Measurements from ENCODE around the gene TST.

GRCh38 chr22:36968249-36968964 lies 50.8 kb downstream of the TST start:
- no peak for TF ChIP-seq CTCF (IDR thresholded peaks at IDR 0.05)
- no peak for TF ChIP-seq EZH2phosphoT487 (IDR thresholded peaks at IDR 0.05)
- TF ChIP-seq EZH2 (IDR thresholded peaks at IDR 0.05): no peak
